ENCODE data around the gene CCDC142. TPM values are rescaled to one million over a fixed set of nuclear protein-coding genes. Genes with fewer than 3 reads are reported as not detected.

CCDC142 gene
- total RNA-seq, 1 donor from 2014 or later, result 41.3 TPM

- peak overlapping the region; percentile 98 for H3K27ac ChIP-seq
- peaks cover 0 to 21% of the 10 kb centered on the region in 2 donors for H3K36me3 ChIP-seq
- no peak for DNase-seq (ENCODE audit: extremely low spot score in 2 of 2)
- TF ChIP-seq POLR2AphosphoS5 (IDR thresholded peaks at IDR 0.05; ENCODE audit: insufficient read depth in 1 of 2, low read depth in 1 of 2) (no peak), CTCF (IDR thresholded peaks at IDR 0.05) (no peak), POLR2A (IDR thresholded peaks at IDR 0.05) (no peak)
- intact Hi-C loops (cut with DNase I), result no loop called here
- peaks cover 44% of the 10 kb centered on the region for H3K4me1 ChIP-seq
- no peaks in the 10 kb centered on the region for H3K9me3 ChIP-seq
- peaks cover 10% of the 10 kb centered on the region for H3K27me3 ChIP-seq
- peak overlapping the region; percentile 76 to 91 for H3K4me3 ChIP-seq
Observed at GRCh38 chr2:74507926-74508520, 25.2 kb upstream of the CCDC142 start.

DNA sequence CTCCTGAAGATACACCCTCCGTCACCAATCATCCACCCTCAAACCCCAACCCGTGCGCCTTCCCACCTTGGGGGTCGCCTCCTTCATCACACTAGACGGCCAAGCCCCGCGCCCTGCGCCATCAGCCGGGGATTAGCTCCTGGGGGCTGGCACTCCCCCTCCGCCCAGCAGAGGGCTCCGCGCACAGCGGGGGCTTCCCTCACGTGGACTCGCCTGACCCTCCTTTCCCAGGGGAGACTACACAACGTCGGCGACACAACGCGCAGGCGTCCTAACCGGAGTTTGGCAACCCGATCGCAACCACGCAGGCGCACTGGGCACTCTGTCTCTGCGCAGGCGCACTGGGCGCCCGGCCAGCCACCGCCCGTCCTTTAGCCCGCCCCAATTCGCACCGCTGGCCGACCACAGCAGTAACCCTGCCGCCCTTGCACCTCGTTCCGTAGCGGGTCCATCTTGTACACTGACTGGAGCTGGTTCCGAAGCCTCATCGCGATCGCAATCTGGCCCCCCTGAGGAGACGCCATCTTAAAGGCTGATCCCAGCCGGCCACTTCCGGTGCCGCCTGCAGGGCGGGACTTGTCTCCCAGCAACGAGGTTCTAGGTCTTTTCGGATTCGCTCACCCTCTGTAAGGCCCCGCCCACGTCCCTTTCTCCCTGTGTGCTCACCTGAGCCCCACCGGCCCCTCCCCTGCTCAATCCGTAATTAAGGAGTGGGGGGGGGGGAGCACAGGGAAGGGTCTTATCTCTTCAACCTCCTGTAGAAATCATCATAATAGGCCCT lies 24.5 kb upstream of the CCDC142 start, which contains the start of gene PCGF1:
TSS of gene PCGF1 (minus strand) at position 551 of the 781 bp plus-strand sequence. CDS start at position 524, 27 bp downstream.
- peaks cover 51% of the 10 kb centered on the region for H3K4me1 ChIP-seq
- no peaks in the 10 kb centered on the region for H3K9me3 ChIP-seq
- peak; percentile 85 to 93 for TF ChIP-seq POLR2AphosphoS5 (IDR thresholded peaks at IDR 0.05; ENCODE audit: insufficient read depth in 1 of 2, low read depth in 1 of 2)
- no peak for TF ChIP-seq POLR2A (IDR thresholded peaks at IDR 0.05)
- TF ChIP-seq CTCF (IDR thresholded peaks at IDR 0.05), result peak in 1 of 3 experiments; percentile 20
- peaks cover 0 to 21% of the 10 kb centered on the region in 2 donors for H3K36me3 ChIP-seq
- H3K4me3 ChIP-seq, result peak within 1 kb of the TSS; percentile 76 to 91
- H3K27ac ChIP-seq, result peak within 1 kb of the TSS; percentile 98
- H3K27me3 ChIP-seq, result peaks cover 6% of the 10 kb centered on the region
- intact Hi-C loops (cut with DNase I), result no loop called here
- DNase-seq (ENCODE audit: extremely low spot score in 2 of 2), result peak in 1 of 2 donors; percentile 98

DNA sequence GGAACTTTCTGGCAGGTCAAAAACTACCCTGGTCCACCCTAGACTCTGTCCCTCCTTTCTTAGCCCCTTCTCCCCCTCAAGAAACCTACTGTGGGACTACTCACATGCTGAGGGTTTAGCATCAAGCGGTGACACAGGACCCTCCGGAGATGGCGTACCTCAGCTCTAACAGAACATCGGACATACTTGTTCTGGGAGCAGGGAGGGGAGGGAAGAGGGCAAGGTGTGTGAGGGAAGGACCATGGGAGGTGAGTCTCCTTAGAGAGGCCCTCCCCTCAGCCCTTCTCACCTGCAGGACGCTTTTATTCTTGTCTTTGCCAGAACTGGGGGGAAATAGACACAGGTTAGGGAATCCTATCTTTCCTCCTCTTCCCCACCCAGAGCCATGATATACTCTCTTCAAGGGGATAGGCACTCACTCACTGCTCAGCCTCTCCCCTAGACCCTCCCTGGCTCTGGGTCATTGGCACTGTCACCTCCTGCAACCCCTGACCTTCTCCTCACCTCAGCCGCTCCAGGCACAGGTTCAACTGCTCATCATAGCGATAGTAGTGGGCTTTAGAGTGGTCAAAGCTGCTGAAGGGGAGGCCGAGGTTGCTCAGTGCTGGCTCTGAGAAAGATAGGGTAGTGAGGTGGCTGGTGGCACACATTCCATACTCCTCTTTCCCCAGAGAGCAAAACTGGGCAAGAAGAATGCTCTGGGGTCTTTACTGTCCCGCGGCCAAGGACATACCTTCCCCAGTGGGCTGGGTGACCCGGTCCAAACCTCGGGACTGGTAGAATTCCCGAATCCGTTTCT lies 22.8 kb upstream of the CCDC142 start:
- H3K4me1 ChIP-seq, result peaks cover 55% of the 10 kb centered on the region
- intact Hi-C loops (cut with DNase I), result no loop called here
- no peak overlapping the region for H3K27ac ChIP-seq
- no peaks in the 10 kb centered on the region for H3K27me3 ChIP-seq
- TF ChIP-seq POLR2AphosphoS5 (IDR thresholded peaks at IDR 0.05; ENCODE audit: insufficient read depth in 1 of 2, low read depth in 1 of 2) (no peak), CTCF (IDR thresholded peaks at IDR 0.05) (no peak), POLR2A (IDR thresholded peaks at IDR 0.05) (no peak)
- no peaks in the 10 kb centered on the region for H3K9me3 ChIP-seq
- DNase-seq (ENCODE audit: extremely low spot score in 2 of 2), result no peak
- no peak overlapping the region for H3K4me3 ChIP-seq
- peaks cover 0 to 21% of the 10 kb centered on the region in 2 donors for H3K36me3 ChIP-seq

DNA sequence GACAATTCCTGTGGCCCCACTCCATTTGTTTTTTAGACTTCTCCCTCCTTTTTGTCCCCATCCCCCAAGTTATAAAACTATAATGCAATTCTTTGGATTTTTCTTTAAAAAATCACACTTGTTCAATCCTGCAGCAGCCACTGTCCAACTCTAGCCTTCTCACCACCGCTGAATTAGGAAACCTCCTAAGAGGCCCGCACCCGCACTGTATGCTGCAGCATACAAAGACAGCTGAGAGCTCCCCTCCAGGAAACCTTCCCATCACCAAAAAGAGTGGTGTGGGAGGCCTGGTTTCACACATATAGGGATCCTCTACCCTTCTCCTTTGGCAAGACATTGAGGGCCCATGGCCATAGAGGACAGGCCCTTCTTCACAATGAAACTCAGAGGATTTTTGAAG lies 21.8 kb upstream of the CCDC142 start:
- Histone ChIP-seq H3K4me3 (no peak overlapping the region), H3K27ac (no peak overlapping the region), H3K9me3 (no peaks in the 10 kb centered on the region), H3K27me3 (no peaks in the 10 kb centered on the region), H3K36me3 (peaks cover 0 to 21% of the 10 kb centered on the region in 2 donors), H3K4me1 (peaks cover 57% of the 10 kb centered on the region)
- DNase-seq (ENCODE audit: extremely low spot score in 2 of 2), result no peak
- TF ChIP-seq POLR2A (IDR thresholded peaks at IDR 0.05), result no peak
- TF ChIP-seq POLR2AphosphoS5 (IDR thresholded peaks at IDR 0.05; ENCODE audit: insufficient read depth in 1 of 2, low read depth in 1 of 2), result no peak
- TF ChIP-seq CTCF (IDR thresholded peaks at IDR 0.05), result no peak
- intact Hi-C loops (cut with DNase I), result no loop called here
